ENCODE data around the gene SPEN. TPM values are rescaled to one million over a fixed set of nuclear protein-coding genes. Genes with fewer than 3 reads are reported as not detected.

The SPEN gene
- total and polyA plus RNA-seq, 12 donors, result 16.4 to 51.2 (median 30.7) TPM

DNA sequence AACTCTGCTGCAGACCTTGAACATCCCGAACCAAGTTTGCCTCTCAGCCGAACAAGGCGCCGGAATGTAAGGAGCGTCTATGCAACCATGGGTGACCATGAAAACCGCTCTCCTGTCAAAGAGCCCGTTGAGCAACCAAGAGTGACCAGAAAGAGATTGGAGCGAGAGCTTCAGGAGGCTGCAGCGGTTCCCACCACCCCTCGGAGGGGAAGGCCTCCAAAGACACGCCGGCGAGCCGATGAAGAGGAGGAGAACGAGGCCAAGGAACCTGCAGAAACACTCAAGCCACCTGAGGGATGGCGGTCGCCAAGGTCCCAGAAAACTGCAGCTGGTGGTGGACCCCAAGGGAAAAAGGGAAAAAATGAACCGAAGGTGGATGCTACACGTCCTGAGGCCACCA, 84.4 kb downstream of the SPEN start:
- H3K4me1 ChIP-seq (replicated peaks in 1 of 2), result no peaks in the 10 kb centered on the region
- no peaks in the 10 kb centered on the region for H3K9me3 ChIP-seq (replicated peaks in 1 of 3)
- peaks cover 0 to 90% of the 10 kb centered on the region in 2 donors for H3K36me3 ChIP-seq (replicated peaks in 1 of 2)
- no peak for DNase-seq
- no peaks in the 10 kb centered on the region for H3K27me3 ChIP-seq
- intact Hi-C loops (cut with DNase I), result no loop called here
- no peak overlapping the region for H3K4me3 ChIP-seq
- TF ChIP-seq, protein P1, sequence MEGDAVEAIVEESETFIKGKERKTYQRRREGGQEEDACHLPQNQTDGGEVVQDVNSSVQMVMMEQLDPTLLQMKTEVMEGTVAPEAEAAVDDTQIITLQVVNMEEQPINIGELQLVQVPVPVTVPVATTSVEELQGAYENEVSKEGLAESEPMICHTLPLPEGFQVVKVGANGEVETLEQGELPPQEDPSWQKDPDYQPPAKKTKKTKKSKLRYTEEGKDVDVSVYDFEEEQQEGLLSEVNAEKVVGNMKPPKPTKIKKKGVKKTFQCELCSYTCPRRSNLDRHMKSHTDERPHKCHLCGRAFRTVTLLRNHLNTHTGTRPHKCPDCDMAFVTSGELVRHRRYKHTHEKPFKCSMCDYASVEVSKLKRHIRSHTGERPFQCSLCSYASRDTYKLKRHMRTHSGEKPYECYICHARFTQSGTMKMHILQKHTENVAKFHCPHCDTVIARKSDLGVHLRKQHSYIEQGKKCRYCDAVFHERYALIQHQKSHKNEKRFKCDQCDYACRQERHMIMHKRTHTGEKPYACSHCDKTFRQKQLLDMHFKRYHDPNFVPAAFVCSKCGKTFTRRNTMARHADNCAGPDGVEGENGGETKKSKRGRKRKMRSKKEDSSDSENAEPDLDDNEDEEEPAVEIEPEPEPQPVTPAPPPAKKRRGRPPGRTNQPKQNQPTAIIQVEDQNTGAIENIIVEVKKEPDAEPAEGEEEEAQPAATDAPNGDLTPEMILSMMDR (IDR thresholded peaks at IDR 0.05), result no peak
- WGBS, 4 donors, result 96 to 99% (median 97%) methylated on average over 19 of the region's 19 CpGs
- H3K27ac ChIP-seq, result no peak overlapping the region

DNA sequence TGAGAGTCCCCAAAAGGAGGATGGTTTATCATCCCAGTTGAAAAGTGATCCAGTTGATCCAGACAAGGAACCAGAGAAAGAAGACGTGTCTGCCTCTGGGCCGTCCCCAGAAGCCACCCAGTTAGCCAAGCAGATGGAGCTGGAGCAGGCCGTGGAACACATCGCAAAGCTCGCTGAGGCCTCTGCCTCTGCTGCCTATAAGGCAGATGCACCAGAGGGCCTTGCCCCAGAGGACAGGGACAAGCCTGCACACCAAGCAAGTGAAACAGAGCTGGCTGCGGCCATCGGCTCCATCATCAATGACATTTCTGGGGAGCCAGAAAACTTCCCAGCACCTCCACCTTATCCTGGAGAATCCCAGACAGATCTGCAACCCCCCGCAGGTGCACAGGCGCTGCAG, 85.1 kb downstream of the SPEN start:
- 93 to 94% (median 94%) methylated on average over 7 to 9 of the region's 9 CpGs for WGBS, 4 donors
- H3K27ac ChIP-seq, result no peak overlapping the region
- intact Hi-C loops (cut with DNase I), result no loop called here
- no peaks in the 10 kb centered on the region for H3K9me3 ChIP-seq (replicated peaks in 1 of 3)
- no peaks in the 10 kb centered on the region for H3K4me1 ChIP-seq (replicated peaks in 1 of 2)
- peaks cover 0 to 90% of the 10 kb centered on the region in 2 donors for H3K36me3 ChIP-seq (replicated peaks in 1 of 2)
- no peak overlapping the region for H3K4me3 ChIP-seq
- TF ChIP-seq, protein P1 (IDR thresholded peaks at IDR 0.05), result no peak
- no peak for TF ChIP-seq POLR2A (IDR thresholded peaks at IDR 0.05)
- DNase-seq, result no peak
- no peaks in the 10 kb centered on the region for H3K27me3 ChIP-seq

DNA sequence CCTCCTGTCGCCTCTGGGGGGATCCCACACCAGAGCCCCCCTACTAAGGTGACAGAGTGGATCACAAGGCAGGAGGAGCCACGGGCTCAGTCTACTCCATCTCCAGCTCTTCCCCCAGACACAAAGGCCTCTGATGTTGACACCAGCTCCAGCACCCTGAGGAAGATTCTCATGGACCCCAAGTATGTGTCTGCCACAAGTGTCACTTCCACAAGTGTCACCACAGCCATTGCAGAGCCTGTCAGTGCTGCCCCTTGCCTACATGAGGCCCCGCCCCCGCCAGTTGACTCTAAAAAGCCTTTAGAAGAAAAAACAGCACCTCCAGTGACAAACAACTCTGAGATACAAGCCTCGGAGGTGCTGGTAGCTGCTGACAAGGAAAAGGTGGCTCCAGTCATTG, 86.2 kb downstream of the SPEN start:
- WGBS, 4 donors, result 92 to 96% (median 94%) methylated on average over 5 of the region's 5 CpGs
- no peak overlapping the region for H3K4me3 ChIP-seq
- no peak overlapping the region for H3K27ac ChIP-seq
- intact Hi-C loops (cut with DNase I), result no loop called here
- H3K36me3 ChIP-seq (replicated peaks in 1 of 2), result peaks cover 0 to 90% of the 10 kb centered on the region in 2 donors
- H3K9me3 ChIP-seq (replicated peaks in 1 of 3), result no peaks in the 10 kb centered on the region
- no peak for DNase-seq
- H3K4me1 ChIP-seq (replicated peaks in 1 of 2), result peaks cover under 1 to 6% of the 10 kb centered on the region in 2 donors
- no peak for TF ChIP-seq POLR2A (IDR thresholded peaks at IDR 0.05)
- TF ChIP-seq, protein P1 (IDR thresholded peaks at IDR 0.05), result no peak
- H3K27me3 ChIP-seq, result no peaks in the 10 kb centered on the region

DNA sequence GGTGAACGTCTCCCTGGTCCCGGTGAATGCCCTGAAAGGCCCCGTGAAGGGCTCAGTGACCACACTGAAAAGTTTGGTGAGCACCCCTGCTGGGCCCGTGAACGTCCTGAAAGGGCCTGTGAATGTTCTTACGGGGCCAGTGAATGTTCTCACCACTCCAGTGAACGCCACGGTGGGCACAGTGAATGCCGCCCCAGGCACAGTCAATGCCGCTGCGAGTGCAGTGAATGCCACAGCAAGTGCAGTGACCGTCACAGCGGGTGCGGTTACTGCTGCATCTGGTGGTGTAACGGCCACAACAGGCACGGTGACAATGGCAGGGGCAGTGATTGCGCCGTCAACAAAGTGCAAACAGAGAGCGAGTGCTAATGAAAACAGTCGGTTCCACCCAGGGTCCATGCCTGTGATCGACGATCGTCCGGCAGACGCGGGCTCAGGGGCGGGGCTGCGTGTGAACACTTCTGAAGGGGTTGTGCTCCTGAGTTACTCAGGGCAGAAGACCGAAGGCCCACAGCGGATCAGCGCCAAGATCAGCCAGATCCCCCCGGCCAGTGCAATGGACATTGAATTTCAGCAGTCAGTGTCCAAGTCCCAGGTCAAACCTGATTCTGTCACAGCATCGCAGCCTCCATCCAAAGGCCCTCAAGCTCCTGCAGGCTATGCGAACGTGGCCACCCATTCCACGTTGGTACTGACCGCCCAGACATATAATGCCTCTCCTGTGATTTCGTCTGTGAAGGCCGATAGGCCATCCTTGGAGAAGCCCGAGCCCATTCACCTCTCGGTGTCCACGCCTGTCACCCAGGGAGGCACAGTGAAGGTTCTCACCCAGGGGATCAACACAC, 86.9 kb downstream of the SPEN start:
- intact Hi-C loops (cut with DNase I), result no loop called here
- no peaks in the 10 kb centered on the region for H3K9me3 ChIP-seq (replicated peaks in 1 of 3)
- peaks cover 0 to 87% of the 10 kb centered on the region in 2 donors for H3K36me3 ChIP-seq (replicated peaks in 1 of 2)
- no peak overlapping the region for H3K4me3 ChIP-seq
- H3K4me1 ChIP-seq (replicated peaks in 1 of 2), result peaks cover 8 to 14% of the 10 kb centered on the region in 2 donors
- 92 to 95% (median 94%) methylated on average over 20 to 42 of the region's 42 CpGs for WGBS, 4 donors
- TF ChIP-seq, protein P1 (IDR thresholded peaks at IDR 0.05), result no peak
- TF ChIP-seq POLR2A (IDR thresholded peaks at IDR 0.05), result no peak
- no peaks in the 10 kb centered on the region for H3K27me3 ChIP-seq
- H3K27ac ChIP-seq, result no peak overlapping the region
- peak in 1 of 7 donors; percentile 51 for DNase-seq
